ENCODE results near the gene C21orf91. TPM values are rescaled to one million over a fixed set of nuclear protein-coding genes. Genes with fewer than 3 reads are reported as not detected.

C21orf91 gene
- total and polyA plus RNA-seq, 9 of the 15 experiments (the other 6 are each of a cell fraction or from before 2014, with no cell fraction given): 3.9 to 14.1 (median 12.1) TPM

GRCh38 chr21:17784604-17785402 is 34.4 kb downstream of the C21orf91 start:
- Histone ChIP-seq H3K9me1 (ENCODE audit: control insufficient read depth, insufficient read depth, low read length) (no peaks in the 10 kb centered on the region), H3K9me3 (replicated peaks; ENCODE audit: control insufficient read depth, insufficient read depth, low read depth, low read length) (no peaks in the 10 kb centered on the region), H4K20me1 (replicated peaks; ENCODE audit: control insufficient read depth, insufficient read depth, low read length) (no peaks in the 10 kb centered on the region), H3K36me3 (ENCODE audit: control insufficient read depth, insufficient read depth, low read length) (peaks cover 18% of the 10 kb centered on the region; the same call in 2 of the 3 replicates), H2AFZ (ENCODE audit: low read depth, low read length) (no peak overlapping the region), H3K4me2 (ENCODE audit: insufficient read depth, low read length) (no peak overlapping the region), H3K4me1 (replicated peaks in 1 of 2; ENCODE audit: control insufficient read depth in 2 of 2, insufficient read depth in 2 of 2, low read length in 2 of 2) (no peaks in the 10 kb centered on the region), H3K27me3 (ENCODE audit: control insufficient read depth in 2 of 2, insufficient read depth in 2 of 2, low read length in 2 of 2) (no peaks in the 10 kb centered on the region), H3K9ac (ENCODE audit: insufficient read depth in 1 of 2, low read depth in 2 of 2, low read length in 2 of 2) (no peak overlapping the region), H3K79me2 (ENCODE audit: control insufficient read depth, insufficient read depth, low read length) (no peaks in the 10 kb centered on the region), H3K4me3 (no peak overlapping the region), H3K27ac (ENCODE audit: extremely low read depth, low read depth, low read length) (no peak overlapping the region)
- DNase-seq (ENCODE audit: extremely low read depth in 1 of 4, low spot score in 3 of 4): no peak
- POLR2A ChIA-PET: no interaction called here
- CTCF ChIA-PET (ENCODE audit: low intra/inter-chr PET ratio): no interaction called here
- FAIRE-seq: no peak
- in situ Hi-C loops (cut with MboI): no loop called here
- intact Hi-C loops (cut with micrococcal nuclease): no loop called here
- ATAC-seq: no peak
- 66% methylated on average over 6 of the region's 6 CpGs for WGBS (ENCODE audit: insufficient coverage, low coverage, missing lambda C conversion rate)
- no TSS peak for BruUV-seq (replicated peaks)
- TF ChIP-seq COPS2 (conservative IDR thresholded peaks at IDR 0.05): no peak
- TF ChIP-seq PKNOX1 (IDR thresholded peaks at IDR 0.05): no peak
- TF ChIP-seq ZNF449 (CRISPR knock-in tag; IDR thresholded peaks at IDR 0.05): no peak
- no peak for TF ChIP-seq ZNF764 (CRISPR knock-in tag; IDR thresholded peaks at IDR 0.05; ENCODE audit: low read depth)
- no peak for TF ChIP-seq E4F1 (CRISPR knock-in tag; IDR thresholded peaks at IDR 0.05; ENCODE audit: borderline replicate concordance)
- no peak for TF ChIP-seq CEBPB (tag; IDR thresholded peaks at IDR 0.05)
- TF ChIP-seq HMBOX1 (IDR thresholded peaks at IDR 0.05): no peak
- no peak for TF ChIP-seq ZNF512 (tag; IDR thresholded peaks at IDR 0.05)
- TF ChIP-seq FOXK1 (CRISPR knock-in tag; IDR thresholded peaks at IDR 0.05; ENCODE audit: borderline replicate concordance): no peak
- TF ChIP-seq ZNF197 (CRISPR knock-in tag; IDR thresholded peaks at IDR 0.05; ENCODE audit: low read depth): no peak
- no peak for TF ChIP-seq ZNF124 (CRISPR knock-in tag; IDR thresholded peaks at IDR 0.05)
- TF ChIP-seq HIVEP1 (CRISPR knock-in tag; IDR thresholded peaks at IDR 0.05): no peak
- no peak for TF ChIP-seq GTF2E2 (tag; IDR thresholded peaks at IDR 0.05)
